Hepatocyte (in vitro differentiated cells): ENCODE measurements around the gene TBX5. TPM values are rescaled to one million over a fixed set of nuclear protein-coding genes. Genes with fewer than 3 reads are reported as not detected.

Source experiments
- DNase-seq: peaks from one replicate; pipeline ENCODE4 v3.0.0-alpha.2; 2016; ENCODE audit warnings: low spot score
- H2AFZ ChIP-seq: fragments of 200-600 bp; sonication (generic); 2 replicates; pipeline ENCODE4 v1.6.0; 2016; ENCODE audit warnings: antibody characterized with exemption, mild to moderate bottlenecking
- H3K27ac ChIP-seq: fragments of 200-600 bp; sonication (generic); 2 replicates; pipeline ENCODE4 v1.5.1; 2016; ENCODE audit warnings: mild to moderate bottlenecking
- H3K27me3 ChIP-seq: fragments of 200-600 bp; sonication (generic); 2 replicates; pipeline ENCODE4 v1.6.1; 2016
- H3K36me3 ChIP-seq: fragments of 200-600 bp; sonication (generic); replicated peaks from 2 replicates; pipeline ENCODE4 v1.5.1; 2016; ENCODE audit warnings: low read depth; ENCODE audit not compliant: insufficient read depth
- H3K4me1 ChIP-seq: fragments of 200-600 bp; sonication (generic); 2 replicates; pipeline ENCODE4 v1.5.1; 2016; ENCODE audit warnings: mild to moderate bottlenecking, moderate library complexity; ENCODE audit not compliant: insufficient read depth
- H3K4me2 ChIP-seq: fragments of 200-600 bp; sonication (generic); 2 replicates; pipeline ENCODE4 v1.6.0; 2016
- H3K4me3 ChIP-seq: fragments of 200-600 bp; sonication (generic); 2 replicates; pipeline ENCODE4 v1.5.1; 2016; ENCODE audit warnings: mild to moderate bottlenecking
- H3K79me2 ChIP-seq: fragments of 200-600 bp; sonication (generic); 2 replicates; pipeline ENCODE4 v1.6.0; 2017; ENCODE audit warnings: mild to moderate bottlenecking
- H3K9me2 ChIP-seq: fragments of 200-600 bp; sonication (generic); replicated peaks from 2 replicates; pipeline ENCODE4 v1.6.0; 2017; ENCODE audit warnings: mild to moderate bottlenecking; ENCODE audit not compliant: insufficient read depth
- H3K9me3 ChIP-seq: fragments of 200-600 bp; sonication (generic); 2 replicates; pipeline ENCODE4 v1.5.1; 2016; ENCODE audit warnings: low read depth, mild to moderate bottlenecking
- H4K20me1 ChIP-seq: fragments of 200-600 bp; sonication (generic); 2 replicates; pipeline ENCODE4 v1.6.0; 2016; ENCODE audit warnings: mild to moderate bottlenecking; ENCODE audit not compliant: insufficient read depth, poor library complexity, severe bottlenecking
- EZH2 ChIP-seq: fragments of 200-600 bp; sonication (generic); IDR thresholded peaks from 2 replicates; pipeline ENCODE4 v1.6.1; 2016; ENCODE audit warnings: antibody characterized with exemption, mild to moderate bottlenecking, borderline replicate concordance
- EZH2phosphoT487 ChIP-seq: fragments of 200-600 bp; sonication (generic); IDR thresholded peaks from one replicate; pipeline ENCODE4 v1.6.1; 2018; ENCODE audit warnings: antibody characterized with exemption, mild to moderate bottlenecking, low read depth, moderate library complexity; ENCODE audit not compliant: unreplicated experiment, severe bottlenecking
- WGBS: methylation state at CpG from one replicate; pipeline ENCODE4 v1.1.6; 2016; ENCODE audit warnings: low lambda C conversion rate; ENCODE audit errors: missing lambda C conversion rate; 5-methylcytosine and 5-hydroxymethylcytosine counted together
- polyA plus RNA-seq: library from polyadenylated mRNA; unstranded; fragments of >200 nt; fragmentation: Nextera tagmentation; extraction: Ambion mirVana; gene quantifications from 2 replicates; pipeline ENCODE4 v1.2.1, GENCODE V29; 2016
- total RNA-seq: library from RNA; depleted of rRNA; stranded (reverse); fragments of >200 nt; gene quantifications from 2 replicates; pipeline ENCODE4 v1.2.3, GENCODE V29; 2014
- TF ChIP-seq, protein P1 (sequence below): fragments of 200-600 bp; sonication (generic); IDR thresholded peaks from 2 replicates; pipeline ENCODE4 v1.5.1; 2016; ENCODE audit warnings: antibody characterized with exemption, mild to moderate bottlenecking; ENCODE audit not compliant: poor library complexity

The TBX5 gene
- total and polyA plus RNA-seq, 2 experiments from 2014 or later = 10.8 to 12.3 TPM

DNA sequence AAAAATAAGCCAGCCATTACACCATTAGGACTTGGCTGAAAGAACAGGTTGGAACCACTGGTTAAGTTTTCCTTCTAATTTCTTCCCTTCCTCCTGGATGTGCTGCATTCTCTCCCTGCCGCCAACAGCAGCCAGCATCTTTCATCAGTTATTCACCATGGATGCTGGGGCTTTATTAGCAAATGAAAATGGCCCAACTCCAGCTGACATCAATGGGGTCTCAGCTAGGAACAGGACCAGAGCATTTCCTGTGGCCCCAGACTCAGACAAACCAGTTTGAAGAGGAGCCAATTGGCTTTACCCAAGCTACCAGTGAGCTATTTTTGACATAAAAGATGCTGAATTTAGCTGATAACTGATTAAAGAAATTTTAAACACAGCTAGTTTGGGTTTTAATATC is 26.0 kb upstream of the TBX5 start:
- Histone ChIP-seq H3K36me3 (no peaks in the 10 kb centered on the region), H3K4me3 (no peak overlapping the region), H3K27me3 (peaks cover 81% of the 10 kb centered on the region), H4K20me1 (no peaks in the 10 kb centered on the region), H3K27ac (no peak overlapping the region), H2AFZ (no peak overlapping the region), H3K9me3 (no peaks in the 10 kb centered on the region), H3K4me1 (no peaks in the 10 kb centered on the region), H3K4me2 (no peak overlapping the region), H3K79me2 (no peaks in the 10 kb centered on the region), H3K9me2 (no peaks in the 10 kb centered on the region)
- no peak for DNase-seq
- TF ChIP-seq EZH2phosphoT487 (no peak), EZH2 (no peak)
- TF ChIP-seq, protein P1, sequence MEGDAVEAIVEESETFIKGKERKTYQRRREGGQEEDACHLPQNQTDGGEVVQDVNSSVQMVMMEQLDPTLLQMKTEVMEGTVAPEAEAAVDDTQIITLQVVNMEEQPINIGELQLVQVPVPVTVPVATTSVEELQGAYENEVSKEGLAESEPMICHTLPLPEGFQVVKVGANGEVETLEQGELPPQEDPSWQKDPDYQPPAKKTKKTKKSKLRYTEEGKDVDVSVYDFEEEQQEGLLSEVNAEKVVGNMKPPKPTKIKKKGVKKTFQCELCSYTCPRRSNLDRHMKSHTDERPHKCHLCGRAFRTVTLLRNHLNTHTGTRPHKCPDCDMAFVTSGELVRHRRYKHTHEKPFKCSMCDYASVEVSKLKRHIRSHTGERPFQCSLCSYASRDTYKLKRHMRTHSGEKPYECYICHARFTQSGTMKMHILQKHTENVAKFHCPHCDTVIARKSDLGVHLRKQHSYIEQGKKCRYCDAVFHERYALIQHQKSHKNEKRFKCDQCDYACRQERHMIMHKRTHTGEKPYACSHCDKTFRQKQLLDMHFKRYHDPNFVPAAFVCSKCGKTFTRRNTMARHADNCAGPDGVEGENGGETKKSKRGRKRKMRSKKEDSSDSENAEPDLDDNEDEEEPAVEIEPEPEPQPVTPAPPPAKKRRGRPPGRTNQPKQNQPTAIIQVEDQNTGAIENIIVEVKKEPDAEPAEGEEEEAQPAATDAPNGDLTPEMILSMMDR = no peak
- WGBS = 86% methylated on average over 1 of the region's 1 CpG

DNA sequence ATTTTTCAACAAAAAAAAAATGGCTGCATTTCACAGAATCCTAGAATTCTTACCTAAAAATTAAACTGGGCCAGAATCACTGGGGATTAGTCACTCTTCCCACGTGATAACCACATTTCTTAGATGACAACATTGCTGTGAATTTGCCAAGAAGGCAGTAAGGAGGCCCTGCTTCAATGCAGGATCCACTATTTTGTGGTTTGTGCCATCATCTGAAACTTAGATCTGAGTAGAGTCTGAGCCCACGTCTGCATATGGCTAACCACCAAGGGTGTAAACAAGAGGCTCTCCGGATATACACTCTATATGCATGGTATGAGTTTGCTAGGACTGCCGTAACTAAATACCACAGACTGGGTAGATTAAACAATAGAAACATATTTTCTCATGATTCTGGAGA is 24.4 kb upstream of the TBX5 start:
- TF ChIP-seq, protein P1 = no peak
- TF ChIP-seq EZH2phosphoT487 = no peak
- TF ChIP-seq EZH2 = no peak
- WGBS = 61% methylated on average over 4 of the region's 4 CpGs
- H3K4me1 ChIP-seq = no peaks in the 10 kb centered on the region
- no peaks in the 10 kb centered on the region for H3K79me2 ChIP-seq
- H3K27me3 ChIP-seq = peaks cover 81% of the 10 kb centered on the region
- no peak overlapping the region for H3K27ac ChIP-seq
- no peak overlapping the region for H2AFZ ChIP-seq
- no peaks in the 10 kb centered on the region for H3K9me2 ChIP-seq
- no peaks in the 10 kb centered on the region for H3K9me3 ChIP-seq
- H3K36me3 ChIP-seq = no peaks in the 10 kb centered on the region
- no peak overlapping the region for H3K4me2 ChIP-seq
- DNase-seq = no peak
- no peaks in the 10 kb centered on the region for H4K20me1 ChIP-seq
- no peak overlapping the region for H3K4me3 ChIP-seq

DNA sequence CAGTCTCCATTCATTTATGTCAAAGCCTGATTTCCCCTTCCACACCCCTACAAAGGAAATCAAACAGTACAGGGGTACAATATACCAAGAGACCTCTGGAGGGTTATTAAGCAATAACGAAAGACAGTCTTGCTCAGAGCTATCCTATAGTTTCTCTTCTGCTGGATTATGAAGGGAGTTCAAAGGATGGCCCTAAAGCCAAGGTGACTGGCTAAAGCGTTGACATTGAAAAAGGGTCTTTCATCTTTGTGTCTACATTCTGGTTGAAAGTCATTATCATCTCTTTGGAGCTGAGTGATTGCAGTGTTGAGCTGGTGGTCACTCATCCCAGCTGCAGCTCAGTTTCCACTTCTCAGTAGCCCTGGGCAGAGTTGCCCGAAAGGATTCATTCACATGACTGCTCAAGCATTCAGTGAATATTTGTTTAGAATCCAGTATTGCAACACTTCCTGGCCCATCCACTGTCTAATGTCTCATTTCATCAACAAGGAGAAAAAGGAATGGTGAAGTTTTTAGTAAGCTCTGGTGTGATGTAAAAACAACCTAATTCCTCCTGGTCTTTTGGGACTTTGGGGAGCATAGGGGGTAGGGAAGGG is 19.2 kb upstream of the TBX5 start:
- Histone ChIP-seq H3K9me3 (no peaks in the 10 kb centered on the region), H2AFZ (no peak overlapping the region), H3K4me3 (no peak overlapping the region), H3K4me1 (no peaks in the 10 kb centered on the region), H3K27ac (no peak overlapping the region), H3K4me2 (no peak overlapping the region), H4K20me1 (no peaks in the 10 kb centered on the region), H3K79me2 (no peaks in the 10 kb centered on the region), H3K27me3 (peaks cover 65% of the 10 kb centered on the region), H3K9me2 (no peaks in the 10 kb centered on the region), H3K36me3 (no peaks in the 10 kb centered on the region)
- no peak for DNase-seq
- 60% methylated on average over 3 of the region's 3 CpGs for WGBS
- no peak for TF ChIP-seq EZH2
- no peak for TF ChIP-seq EZH2phosphoT487
- TF ChIP-seq, protein P1 = no peak

DNA sequence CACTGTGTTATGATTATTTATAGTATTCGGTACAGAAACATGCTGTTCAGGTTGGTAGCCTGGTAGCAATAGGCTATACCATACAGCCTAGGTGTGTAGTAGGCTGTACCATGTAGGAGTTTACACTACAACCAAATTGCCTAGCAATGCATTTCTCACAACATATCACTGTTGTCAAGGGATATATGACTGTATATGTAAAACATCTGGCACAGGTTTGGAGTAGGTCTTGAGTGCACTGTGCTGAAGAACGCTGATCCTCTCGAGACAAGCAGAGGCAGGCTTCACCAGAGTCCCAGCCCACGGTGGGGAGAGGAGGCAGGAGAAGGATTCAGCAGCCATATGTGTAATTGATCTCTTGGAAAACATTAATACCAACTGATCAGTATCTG is 15.0 kb upstream of the TBX5 start:
- Histone ChIP-seq H3K27me3 (peaks cover 66% of the 10 kb centered on the region), H3K9me3 (no peaks in the 10 kb centered on the region), H3K27ac (no peak overlapping the region), H4K20me1 (no peaks in the 10 kb centered on the region), H3K4me1 (no peaks in the 10 kb centered on the region), H3K9me2 (no peaks in the 10 kb centered on the region), H2AFZ (no peak overlapping the region), H3K79me2 (no peaks in the 10 kb centered on the region), H3K36me3 (no peaks in the 10 kb centered on the region), H3K4me3 (no peak overlapping the region), H3K4me2 (no peak overlapping the region)
- TF ChIP-seq, protein P1 = no peak
- no peak for TF ChIP-seq EZH2phosphoT487
- no peak for TF ChIP-seq EZH2
- 78% methylated on average over 4 of the region's 4 CpGs for WGBS
- DNase-seq = no peak
